GM18508 (cell line): ENCODE data around the gene CAPN5.
"Not testable (repeated sequence)": the region's sequence is repeated elsewhere in the genome, so short reads cannot be mapped to it uniquely, and the experiment has no call there.

ENCODE experiments used
- ATAC-seq: cut with Tn5 transposase; IDR thresholded peaks from one replicate; pipeline ENCODE4 v1.9.1; 2021; ENCODE audit warnings: moderate number of reproducible peaks; ENCODE audit not compliant: insufficient read depth, unreplicated experiment

Gene CAPN5

DNA sequence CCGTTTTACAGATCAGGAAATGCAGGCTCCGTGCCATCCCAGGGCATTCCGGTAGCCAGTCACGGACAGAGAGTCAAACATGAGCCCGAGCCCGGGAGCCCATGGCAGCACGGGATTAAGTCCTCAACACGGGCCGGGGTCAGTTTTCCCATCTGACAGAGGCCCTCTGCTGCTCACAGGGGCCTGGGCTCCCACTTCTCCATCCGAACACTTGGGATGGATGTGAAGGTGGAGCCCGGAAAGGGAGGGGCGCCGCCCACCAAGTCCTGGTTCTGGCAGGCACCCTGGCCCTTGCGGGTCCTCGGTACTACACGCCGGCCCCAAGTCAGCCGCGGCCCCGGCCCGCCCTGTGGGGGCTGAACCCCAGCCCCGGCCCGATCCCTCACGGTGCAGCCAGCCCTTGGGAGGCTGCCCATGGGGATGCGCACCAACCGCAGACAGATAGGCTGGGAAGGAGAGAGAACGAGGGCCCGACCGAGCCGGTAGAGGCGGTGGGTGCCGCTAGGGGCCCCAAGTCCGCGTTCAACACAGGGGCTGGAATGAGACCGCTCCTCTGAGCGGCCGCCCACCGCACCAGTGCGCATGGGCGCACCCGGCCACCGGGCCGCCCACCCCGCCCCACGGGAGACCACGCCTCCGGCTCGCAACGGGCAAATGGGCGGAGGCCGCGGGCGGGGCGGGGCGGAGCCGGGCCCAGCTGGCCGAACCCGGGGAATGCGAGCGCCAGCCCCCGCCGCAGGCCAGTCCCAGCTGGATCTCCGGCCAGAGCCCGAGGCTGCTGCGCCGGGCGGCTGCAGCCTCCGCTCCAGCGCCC lies at the start of gene CAPN5:
Gene CAPN5 (plus strand): TSS at position 743 of the 814 bp plus-strand sequence. CDS start 17,916 bp downstream, outside the sequence.
- ATAC-seq, result peak; percentile 53

- ATAC-seq, result not testable (repeated sequence)
Observed at GRCh38 chr11:77018396-77018924, 48.3 kb upstream of the CAPN5 start.

DNA sequence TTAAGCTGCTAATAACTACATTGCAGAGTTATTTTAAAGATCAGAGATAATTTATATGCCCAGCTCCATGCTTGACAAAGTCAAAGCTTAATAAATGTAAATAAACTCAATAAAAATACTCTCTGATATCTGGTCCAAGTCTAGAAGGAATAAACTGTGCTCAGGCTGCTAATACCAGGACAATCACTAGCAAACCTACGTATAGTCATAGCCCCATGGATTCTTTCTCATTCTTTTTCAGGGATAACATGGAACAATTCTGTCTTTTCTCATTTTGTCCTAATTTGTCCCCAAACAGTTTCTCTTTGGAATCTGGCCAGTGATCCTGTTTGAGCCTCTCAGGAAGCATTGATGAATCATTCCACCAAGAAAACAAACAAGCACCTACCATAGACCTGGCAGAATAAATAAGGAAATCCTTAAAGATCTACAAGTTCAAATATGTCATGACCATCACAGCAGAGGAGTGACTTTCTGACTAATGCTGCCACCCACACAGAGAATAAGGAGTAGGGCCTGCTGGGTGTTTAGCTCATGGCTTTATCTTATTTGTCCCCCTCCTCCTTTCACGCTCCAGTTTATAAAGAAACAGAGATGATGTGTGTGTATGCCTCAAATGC lies 46.7 kb upstream of the CAPN5 start:
- no peak for ATAC-seq

GRCh38 chr11:77020734-77021133 lies 46.0 kb upstream of the CAPN5 start:
- no peak for ATAC-seq

- ATAC-seq, result no peak
Observed at GRCh38 chr11:77024745-77025144, 42.0 kb upstream of the CAPN5 start.

GRCh38 chr11:77026221-77026620 lies 40.5 kb upstream of the CAPN5 start:
- no peak for ATAC-seq

GRCh38 chr11:77026743-77027142 lies 40.0 kb upstream of the CAPN5 start:
- no peak for ATAC-seq

DNA sequence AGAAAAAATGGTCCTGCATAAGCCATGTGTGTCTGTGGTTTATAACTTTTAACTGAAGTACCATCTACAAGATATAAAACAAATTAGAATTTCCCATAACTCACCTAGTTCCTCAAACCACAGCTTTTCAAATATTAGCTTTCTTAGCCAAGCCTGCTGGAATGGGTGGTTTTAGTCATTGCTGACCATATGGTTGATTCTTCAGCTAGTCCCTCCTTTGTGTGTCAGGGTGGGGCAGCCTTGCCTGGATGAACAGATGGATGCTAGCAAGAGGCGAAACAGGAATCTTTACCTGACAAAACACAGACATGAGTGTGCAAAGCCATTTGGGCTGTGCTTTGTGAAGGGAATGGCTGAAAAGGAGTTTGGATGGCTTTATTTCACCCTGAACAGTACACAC lies 39.5 kb upstream of the CAPN5 start:
- no peak for ATAC-seq

DNA sequence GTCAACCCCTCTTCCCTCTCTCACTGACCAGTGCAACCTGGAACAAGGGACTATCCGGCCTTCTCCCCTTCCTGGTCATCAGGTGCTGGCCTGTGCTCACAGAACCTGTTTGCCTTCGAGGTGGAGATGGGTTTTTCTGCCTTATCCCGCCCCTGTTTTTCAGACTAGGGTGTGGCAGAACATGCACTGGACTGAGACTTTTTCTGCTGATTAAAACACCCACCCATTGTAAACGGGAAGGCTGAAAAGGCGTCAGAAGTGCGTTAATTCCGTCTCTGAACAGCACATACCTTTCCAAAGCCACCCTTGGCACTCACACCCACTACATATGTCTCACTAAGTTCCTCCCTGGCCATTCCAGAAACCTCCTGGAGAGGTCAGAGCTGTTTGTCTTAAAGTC lies 36.9 kb upstream of the CAPN5 start:
- ATAC-seq, result no peak

- ATAC-seq, result no peak
Observed at GRCh38 chr11:77030834-77031414, 35.8 kb upstream of the CAPN5 start.

DNA sequence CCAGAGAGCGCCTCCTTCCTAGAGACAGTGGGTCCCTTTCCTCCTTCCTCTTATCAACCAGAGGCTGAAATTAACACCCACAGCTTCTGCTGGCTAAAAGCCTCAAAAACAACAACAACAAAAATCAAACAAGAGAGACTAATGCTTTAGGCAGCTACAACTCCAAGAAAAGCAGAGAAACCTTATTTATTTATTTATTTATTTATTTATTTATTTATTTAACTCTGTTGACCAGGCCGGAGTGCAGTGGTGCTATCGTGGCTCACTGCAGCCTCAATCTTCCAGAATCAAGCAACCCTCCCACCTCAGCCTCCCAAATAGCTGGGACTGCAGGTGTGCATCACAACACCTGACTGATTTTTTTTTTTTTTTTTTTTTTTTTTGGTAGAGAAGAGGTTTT lies 35.2 kb upstream of the CAPN5 start:
- no peak for ATAC-seq

- no peak for ATAC-seq
Observed at GRCh38 chr11:77035039-77035438, 31.7 kb upstream of the CAPN5 start.

- ATAC-seq, result no peak
Observed at GRCh38 chr11:77035580-77035979, 31.2 kb upstream of the CAPN5 start.

- no peak for ATAC-seq
Observed at GRCh38 chr11:77036398-77036797, 30.4 kb upstream of the CAPN5 start.

DNA sequence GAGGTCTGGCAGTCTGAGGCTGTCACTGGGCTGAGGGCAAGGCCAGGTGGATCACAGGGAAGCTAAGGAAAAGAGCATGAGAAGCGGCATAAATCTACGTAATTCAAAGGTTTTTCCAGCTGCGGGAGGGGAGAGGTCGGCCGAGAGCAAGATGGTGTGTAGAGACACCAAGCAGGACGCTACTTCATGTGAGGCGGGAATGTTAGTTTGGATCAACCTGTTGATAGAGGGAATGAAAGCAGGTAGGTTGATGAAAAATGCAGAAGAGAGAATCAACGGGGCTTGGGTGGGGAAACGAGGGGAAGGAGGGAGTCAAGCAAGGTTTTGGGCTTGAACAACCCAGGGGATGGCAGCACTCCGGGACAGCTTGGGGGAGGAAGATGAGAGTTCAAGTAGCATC lies 29.7 kb upstream of the CAPN5 start:
- ATAC-seq, result no peak

DNA sequence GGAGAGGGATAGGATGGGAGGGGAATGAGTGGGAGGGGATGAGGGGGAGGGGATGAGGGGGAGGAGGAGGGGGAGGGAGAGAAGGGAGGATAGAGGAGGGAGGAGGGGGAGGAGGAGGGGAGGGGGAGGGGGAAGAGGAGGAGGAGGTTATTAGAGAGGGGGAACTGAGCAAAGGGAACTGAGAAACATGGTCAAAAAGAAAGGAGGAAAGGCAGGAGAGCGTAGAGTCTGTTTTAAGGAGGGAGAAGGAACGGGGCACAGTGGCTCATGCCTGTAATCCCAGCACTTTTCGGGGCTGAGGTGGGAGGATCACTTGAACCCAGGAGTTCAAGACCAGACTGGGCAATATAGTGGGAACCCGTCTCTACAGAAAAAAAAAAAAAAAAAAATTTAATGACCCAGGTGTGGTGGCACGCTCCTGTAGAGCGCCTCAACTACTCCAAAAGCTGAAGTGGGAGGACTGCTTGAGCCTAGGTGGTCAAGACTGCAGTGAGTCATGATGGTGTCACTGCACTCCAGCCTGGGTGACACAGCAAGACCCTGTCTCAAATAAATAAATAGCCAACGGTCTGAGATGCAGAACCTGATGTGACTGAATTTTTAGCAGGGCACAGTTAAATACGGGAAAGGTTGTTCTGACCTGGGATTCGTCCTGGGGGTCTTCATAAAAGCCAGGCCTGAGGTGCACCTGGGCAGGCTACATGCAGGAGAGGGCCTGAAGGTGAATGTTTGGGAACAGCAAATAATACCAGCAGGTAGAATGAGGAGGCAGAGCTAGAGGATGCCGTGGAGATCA lies 28.5 kb upstream of the CAPN5 start:
- ATAC-seq, result no peak

GRCh38 chr11:77038825-77039326 lies 27.9 kb upstream of the CAPN5 start:
- no peak for ATAC-seq

GRCh38 chr11:77039491-77040400 lies 27.0 kb upstream of the CAPN5 start:
- no peak for ATAC-seq

DNA sequence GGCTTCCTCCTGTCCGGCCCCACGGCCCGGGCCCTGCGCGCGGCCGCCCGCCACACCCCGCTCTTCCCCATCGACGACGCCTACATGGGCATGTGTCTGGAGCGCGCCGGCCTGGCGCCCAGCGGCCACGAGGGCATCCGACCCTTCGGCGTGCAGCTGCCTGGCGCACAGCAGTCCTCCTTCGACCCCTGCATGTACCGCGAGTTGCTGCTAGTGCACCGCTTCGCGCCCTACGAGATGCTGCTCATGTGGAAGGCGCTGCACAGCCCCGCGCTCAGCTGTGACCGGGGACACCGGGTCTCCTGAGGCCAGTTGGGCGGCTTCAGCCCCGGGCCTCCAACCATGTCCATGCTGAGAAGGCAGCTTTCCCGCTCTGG lies 26.4 kb upstream of the CAPN5 start:
- ATAC-seq, result no peak
